ENCODE data around the gene TSPAN17.
"Not testable (repeated sequence)": the region's sequence is repeated elsewhere in the genome, so short reads cannot be mapped to it uniquely, and the experiment has no call there.

TSPAN17 gene, protein sequence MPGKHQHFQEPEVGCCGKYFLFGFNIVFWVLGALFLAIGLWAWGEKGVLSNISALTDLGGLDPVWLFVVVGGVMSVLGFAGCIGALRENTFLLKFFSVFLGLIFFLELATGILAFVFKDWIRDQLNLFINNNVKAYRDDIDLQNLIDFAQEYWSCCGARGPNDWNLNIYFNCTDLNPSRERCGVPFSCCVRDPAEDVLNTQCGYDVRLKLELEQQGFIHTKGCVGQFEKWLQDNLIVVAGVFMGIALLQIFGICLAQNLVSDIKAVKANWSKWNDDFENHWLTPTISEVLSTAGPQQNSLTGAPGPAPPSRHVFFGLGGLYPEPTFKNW

GRCh38 chr5:176647030-176647842, at the start of gene TSPAN17:
Gene TSPAN17, plus strand, starts transcription at chr5:176647484. Its CDS starts 132 bp downstream, at chr5:176647616.
- peak; percentile 100 for DNase-seq

DNA sequence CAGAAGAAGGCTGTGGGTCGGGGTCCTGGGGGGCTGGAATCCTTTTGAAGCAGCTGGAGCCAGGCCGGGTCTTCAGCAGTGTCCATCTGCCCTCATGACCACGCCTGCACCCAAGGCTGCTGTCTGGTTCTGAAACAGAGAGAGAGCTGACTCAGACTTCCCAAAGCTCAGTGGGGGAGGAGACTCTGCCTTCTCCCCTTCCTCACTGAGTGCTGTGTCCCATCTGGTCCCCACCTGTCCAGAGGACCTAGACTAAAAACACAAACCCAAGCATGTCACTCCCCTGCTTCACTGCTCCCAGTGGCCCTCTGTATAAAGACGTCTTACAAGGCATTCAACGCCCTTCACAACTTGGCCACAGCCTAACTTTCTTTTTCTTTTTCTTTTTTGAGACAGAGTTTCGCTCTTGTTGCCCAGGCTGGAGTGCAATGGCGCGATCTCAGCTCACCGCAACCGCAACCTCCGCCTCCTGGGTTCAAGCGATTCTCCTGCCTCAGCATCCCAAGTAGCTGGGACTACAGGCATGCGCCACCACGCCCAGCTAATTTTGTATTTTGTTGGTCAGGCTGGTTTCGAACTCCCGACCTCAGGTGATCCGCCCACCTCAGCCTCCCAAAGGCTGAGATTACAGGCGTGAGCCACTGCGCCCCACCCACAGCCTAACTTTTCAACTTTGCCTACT, 47.4 kb upstream of the TSPAN17 start:
- not testable (repeated sequence) for DNase-seq

DNA sequence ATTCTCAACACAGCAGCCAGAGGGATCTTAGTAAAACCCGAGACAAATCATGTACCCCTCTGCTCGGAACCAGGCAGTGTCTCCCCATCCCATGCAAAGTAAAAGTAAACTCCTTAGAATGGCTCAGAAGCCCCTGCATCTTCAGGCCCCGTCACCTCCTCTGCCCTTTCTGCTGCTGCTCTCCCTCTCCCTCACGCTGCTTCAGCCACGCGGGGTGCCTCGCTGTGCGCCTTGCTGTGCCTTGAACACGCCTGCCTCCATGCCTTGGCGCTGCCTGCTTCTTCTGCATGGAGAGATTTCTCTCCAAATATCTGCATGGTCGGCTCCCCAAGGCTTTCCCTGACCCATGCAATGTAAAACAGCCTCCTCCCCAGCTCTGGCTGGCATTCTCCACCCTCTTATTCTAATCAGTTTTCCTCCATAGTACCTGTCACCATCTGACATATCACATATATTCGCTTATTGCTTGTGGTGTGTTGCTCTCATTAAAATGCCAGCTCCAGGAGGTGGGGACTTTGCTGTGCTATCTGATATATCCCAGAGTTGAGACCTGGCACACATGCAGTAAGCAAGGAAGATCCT, 45.3 kb upstream of the TSPAN17 start:
- DNase-seq, result no peak

- DNase-seq, result no peak
Measured at GRCh38 chr5:176603091-176603490, 44.2 kb upstream of the TSPAN17 start.

- DNase-seq, result no peak
Measured at GRCh38 chr5:176606032-176606431, 41.3 kb upstream of the TSPAN17 start.

DNA sequence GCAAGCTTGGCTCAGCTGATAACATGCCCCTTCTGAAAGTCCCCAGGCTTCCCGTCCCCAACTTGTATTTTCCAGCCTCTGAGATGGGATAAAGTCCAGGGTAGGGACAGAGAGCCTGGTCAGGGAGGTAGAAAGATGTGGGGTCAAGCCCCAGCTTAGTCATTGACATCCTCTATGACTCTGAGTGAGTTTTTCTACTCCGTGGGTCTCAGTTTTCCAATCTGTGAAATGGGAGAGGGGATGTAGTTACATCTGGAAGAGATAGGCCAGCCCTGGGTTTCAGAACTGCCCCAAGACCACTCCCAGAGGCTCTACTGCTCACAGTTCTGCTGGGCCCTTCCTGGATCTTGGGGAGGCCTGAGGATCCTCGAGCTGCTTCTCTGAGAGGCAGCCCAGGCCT, 40.4 kb upstream of the TSPAN17 start:
- no peak for DNase-seq

DNA sequence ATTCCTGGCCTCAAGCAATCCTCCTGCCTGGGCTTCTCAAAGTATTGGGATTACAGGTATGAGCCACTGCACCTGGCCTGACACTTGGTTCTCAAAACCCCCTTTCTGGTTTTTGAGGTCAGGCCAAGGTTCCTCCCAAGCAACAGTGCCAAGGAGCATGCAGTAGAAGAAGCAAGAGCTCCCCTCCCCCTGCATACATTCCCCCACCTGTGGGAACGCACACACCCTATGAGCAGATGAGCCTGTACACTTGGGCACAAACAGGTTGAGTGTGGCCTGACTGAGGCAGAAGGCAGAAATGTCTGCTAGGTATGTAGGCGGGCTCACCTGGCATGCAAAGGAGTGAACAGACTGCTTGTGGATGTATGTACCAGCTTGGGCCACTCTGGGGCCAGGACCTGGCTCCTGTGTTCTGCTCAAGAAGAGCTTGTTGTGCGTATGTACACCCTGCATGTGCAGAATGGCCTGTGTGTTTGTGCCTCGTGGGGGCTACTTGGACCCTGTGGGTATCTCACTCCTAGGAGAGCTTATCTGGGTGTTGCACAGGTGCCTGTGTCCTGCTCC, 39.1 kb upstream of the TSPAN17 start:
- no peak for DNase-seq

GRCh38 chr5:176608937-176609723, 38.2 kb upstream of the TSPAN17 start:
- DNase-seq, result peak; percentile 45

- DNase-seq, result peak; percentile 76
Measured at GRCh38 chr5:176609724-176610434, 37.4 kb upstream of the TSPAN17 start, which contains the start of gene GPRIN1. Gene GPRIN1, minus strand, starts transcription at chr5:176610156. Its CDS starts 10,322 bp downstream, at chr5:176599834.

DNA sequence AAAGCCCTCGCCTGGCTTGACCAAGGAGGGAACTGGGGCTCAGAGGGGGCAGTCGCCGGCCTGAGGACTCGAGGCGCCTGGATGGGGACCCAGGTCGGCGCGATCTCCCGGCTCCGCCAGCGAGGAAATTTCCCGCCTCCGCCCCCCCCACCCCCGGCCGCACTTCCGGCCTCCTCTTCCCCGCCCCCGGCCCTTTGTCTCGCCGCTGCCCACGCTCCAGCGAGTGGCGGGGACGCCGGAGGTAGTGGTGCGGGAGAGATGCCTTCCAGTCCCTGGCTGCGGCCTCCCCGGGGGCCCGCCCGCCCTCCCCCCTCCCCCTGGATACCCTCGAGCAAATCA, 36.9 kb upstream of the TSPAN17 start:
- DNase-seq, result no peak

GRCh38 chr5:176611435-176611834, 35.8 kb upstream of the TSPAN17 start:
- peak; percentile 77 for DNase-seq

- DNase-seq, result no peak
Measured at GRCh38 chr5:176612008-176612407, 35.3 kb upstream of the TSPAN17 start.

- DNase-seq, result no peak
Measured at GRCh38 chr5:176612855-176613254, 34.4 kb upstream of the TSPAN17 start.

- DNase-seq, result no peak
Measured at GRCh38 chr5:176614805-176615478, 32.3 kb upstream of the TSPAN17 start.

GRCh38 chr5:176616511-176616910, 30.8 kb upstream of the TSPAN17 start:
- no peak for DNase-seq

DNA sequence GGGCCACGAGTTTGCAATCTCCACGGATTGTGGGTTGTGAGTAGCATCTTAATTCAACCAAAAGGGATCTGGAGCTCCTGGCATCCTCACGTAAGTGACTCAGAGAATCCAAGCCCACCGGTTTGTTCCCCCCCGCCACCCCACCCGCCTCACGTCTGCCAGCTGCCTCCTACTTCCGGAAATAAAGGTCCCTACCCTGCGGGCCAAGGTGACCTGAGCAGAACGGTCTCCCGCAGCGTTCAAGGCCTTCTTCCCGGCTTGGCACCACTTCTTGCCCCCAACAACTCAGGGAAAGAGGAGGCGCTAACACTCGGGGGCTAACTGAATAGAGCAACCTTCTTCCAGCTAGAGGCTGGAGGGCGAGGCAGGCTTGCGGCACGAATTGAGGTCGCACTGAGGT, 28.5 kb upstream of the TSPAN17 start:
- DNase-seq, result no peak

DNA sequence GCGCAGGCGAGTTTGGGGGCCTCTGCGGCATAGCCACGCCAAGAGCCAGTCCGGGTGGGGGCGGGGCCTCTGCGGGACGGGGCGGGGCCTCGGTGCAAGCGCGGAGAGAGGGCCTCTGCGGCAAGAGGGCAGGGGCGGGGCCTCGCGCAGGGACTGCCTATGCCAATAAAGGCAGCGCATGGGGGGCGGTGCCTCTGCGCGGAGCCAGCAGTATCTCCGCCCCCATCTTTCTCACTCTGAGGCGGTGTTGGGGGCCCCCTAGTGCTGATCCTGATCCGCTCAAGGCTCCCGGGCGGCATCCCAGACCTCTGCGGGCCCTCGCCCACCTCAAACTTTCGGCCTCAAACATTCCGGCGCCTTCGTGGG, 28.1 kb upstream of the TSPAN17 start:
- DNase-seq, result peak; percentile 92

DNA sequence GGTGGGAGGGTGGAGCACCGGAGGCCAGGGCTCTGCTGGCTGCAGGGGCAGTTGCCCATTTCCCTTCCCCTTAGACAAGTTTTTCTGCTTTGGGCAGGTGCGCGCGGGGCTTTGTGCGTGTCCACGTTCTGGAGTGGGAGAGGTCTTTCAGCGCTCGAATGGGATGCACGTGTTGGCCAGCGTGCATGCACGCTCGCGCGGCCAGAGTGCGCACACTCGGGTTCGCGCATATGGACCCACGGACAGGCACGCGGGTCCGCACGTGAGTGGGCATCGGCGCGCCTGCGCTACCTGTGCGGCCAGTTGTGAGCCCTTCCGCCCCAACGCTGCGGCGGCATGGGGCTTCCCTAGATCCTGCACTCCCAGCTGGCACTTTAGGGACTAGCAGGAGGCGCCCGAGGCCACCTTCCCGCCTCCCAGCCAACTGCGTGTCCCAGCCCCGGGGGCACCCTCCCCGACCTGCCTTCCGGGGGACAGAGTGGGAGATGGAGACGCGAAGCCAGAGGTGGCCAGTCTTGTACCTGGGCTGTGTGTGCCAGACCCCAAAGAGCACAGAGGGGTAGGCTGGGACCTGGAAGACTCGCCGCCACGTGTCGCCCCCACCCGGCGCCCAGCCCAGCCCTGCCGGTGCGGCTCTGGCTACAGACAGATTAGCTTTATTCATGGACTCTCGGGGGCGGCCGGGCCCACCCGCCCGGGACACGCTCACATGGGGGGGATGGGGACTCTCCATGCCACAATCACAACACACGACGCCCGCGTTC, 27.5 kb upstream of the TSPAN17 start:
- DNase-seq, result no peak

GRCh38 chr5:176620333-176620981, 26.8 kb upstream of the TSPAN17 start:
- no peak for DNase-seq

All from stimulated activated CD8-positive, alpha-beta memory T cell treated with anti-CD3 and anti-CD28 coated beads, Interleukin-4, amount 100 ng/mL, for 48 hours (primary cell).